VCaP (cell line): ENCODE results near the gene BTBD2.

ENCODE experiments used
- H3K27ac ChIP-seq: fragments of 450-650 bp; 2 replicates; pipeline ENCODE4 v1.5.1; 2017
- CTCF ChIP-seq: fragments of 450-650 bp; conservative IDR thresholded peaks from 2 replicates; pipeline ENCODE4 v1.5.1; 2017; ENCODE audit warnings: mild to moderate bottlenecking, moderate library complexity

The BTBD2 gene

DNA sequence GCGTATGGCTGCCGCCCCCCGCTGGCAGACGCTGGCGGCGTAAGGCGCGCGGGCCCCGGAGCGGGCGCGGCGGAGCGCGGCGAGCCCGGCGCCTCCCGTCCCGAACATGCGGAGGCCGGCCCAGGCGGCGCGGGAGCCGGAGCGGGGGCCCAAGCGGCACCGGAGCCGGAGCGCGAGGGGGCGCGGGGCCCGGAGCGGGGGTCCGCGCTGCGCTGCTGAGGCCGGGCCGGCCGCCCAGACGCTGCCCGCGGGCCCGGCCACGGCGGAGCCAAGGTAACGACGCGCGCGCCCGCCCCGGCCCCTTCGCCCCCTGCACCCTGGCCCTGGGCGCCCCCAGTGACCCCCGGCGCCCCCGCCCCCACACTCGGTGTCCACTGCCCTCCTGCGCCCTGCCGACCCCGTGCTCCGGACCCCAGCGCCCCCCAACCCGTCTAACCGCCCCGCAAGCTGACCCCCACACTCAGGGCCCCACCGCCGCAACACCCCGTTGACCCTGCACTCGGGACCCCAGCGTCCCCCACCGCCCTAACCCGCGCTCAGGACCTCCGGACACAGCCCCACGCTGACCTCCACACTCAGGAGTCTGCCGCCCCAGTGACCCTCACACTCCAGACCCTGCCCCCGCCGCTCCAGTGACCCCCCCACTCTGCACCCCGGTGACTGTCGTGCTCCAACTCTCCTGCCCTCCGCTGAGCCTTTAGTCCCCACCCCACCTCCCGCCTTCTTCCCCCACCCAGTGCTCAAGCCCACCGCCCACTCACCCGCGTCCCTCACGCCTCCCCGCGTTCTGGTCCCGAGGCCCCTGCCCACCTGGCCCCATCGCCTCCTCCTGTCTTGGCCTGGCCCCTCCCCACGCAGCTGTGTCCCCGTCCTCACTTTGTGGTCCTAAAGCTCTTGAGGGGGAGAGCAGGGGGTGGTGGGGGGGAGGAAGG, 74.1 kb downstream of the BTBD2 start, which contains the start of gene CSNK1G2:
Gene CSNK1G2 (plus strand): TSS at position 27 of the 932 bp plus-strand sequence. CDS start 28,601 bp downstream, outside the sequence.
- peak within 1 kb of the TSS; percentile 84 for H3K27ac ChIP-seq
- TF ChIP-seq CTCF = peak; percentile 46; the same call in 1 of the 2 replicates

DNA sequence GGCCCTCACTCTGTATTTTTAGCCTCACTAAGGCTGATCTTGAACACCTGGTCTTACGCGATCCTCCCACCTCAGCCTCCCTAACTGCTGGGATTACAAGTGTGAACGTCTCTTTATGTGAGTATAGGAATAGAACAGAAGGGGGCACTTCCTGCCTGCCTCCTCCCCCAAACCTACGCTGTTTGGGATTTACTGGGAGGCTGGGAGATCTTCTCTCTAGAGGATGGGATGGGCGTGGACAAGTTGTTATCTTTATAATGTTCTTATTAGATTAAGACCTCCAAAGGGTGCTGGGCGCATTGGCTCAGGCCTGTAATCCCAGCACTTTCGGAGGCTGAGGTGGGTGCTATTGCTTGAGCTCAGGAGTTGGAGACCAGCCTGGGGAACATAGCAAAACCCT, 77.4 kb downstream of the BTBD2 start:
- TF ChIP-seq CTCF = no peak
- H3K27ac ChIP-seq = no peak overlapping the region

DNA sequence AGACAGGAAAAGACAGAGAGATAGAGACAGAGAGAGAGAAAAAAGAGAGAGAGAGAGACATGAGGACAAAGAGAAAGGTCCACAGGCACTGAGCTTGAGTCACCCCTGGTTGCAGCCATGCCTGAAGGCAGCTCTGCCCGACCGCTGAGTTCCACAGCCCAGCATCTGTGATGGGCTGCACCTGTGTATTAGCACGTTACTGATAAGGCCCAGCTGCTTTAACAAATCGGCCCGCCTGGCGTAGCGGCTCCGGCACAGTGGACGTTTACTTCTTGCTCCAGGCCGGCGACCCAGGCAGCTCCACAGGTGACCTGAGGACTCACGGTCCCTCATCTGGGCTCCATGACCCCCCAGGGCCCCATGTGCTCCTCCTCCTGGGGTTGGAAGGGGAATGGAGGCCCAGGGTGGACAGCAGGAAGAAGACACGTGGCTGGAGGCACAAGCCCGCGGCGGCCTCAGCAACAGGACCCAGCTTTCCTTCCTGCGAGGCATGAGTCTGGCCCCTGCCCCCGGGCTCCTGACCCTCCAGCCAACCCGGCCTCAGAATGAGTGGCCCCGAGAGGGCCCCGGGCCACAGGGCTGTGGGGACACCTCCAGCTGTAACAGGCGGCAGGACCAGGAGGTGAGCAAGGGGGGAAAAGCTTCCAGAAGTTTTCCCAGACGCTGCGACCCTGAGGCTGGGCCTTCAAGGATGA, 78.5 kb downstream of the BTBD2 start:
- TF ChIP-seq CTCF = no peak
- no peak overlapping the region for H3K27ac ChIP-seq

GRCh38 chr19:1936430-1936829, 79.1 kb downstream of the BTBD2 start:
- TF ChIP-seq CTCF = no peak
- H3K27ac ChIP-seq = no peak overlapping the region

GRCh38 chr19:1935484-1936208, 79.9 kb downstream of the BTBD2 start:
- no peak for TF ChIP-seq CTCF
- H3K27ac ChIP-seq = no peak overlapping the region
